Uterus (tissue), 4 donors: ENCODE measurements around the gene ZHX3. TPM values are rescaled to one million over a fixed set of nuclear protein-coding genes. Genes with fewer than 3 reads are reported as not detected.

ENCODE experiments used
- DNase-seq, 2 donors: peaks; one replicate each; pipeline ENCODE4 v3.0.0-alpha.2; 2019 to 2020
- H3K27ac ChIP-seq, 2 donors: fragments of 200-600 bp; sonication (generic); 1 replicate in 1 of 2; 2 replicates in 1 of 2; pipeline ENCODE4 v1.5.1; 2016 to 2018
- H3K27me3 ChIP-seq, 2 donors: fragments of 200-600 bp; sonication (generic); one replicate each; pipeline ENCODE4 v1.5.1; 2018 to 2019; ENCODE audit warnings: control low read depth in 1 of 2
- H3K36me3 ChIP-seq, 2 donors: fragments of 200-600 bp; sonication (generic); one replicate each; pipeline ENCODE4 v1.5.1; 2019; ENCODE audit warnings: control low read depth in 1 of 2
- H3K4me1 ChIP-seq, 2 donors: fragments of 200-600 bp; sonication (generic); one replicate each; pipeline ENCODE4 v1.5.1; 2018 to 2019; ENCODE audit warnings: control low read depth in 1 of 2
- H3K4me3 ChIP-seq, 2 donors: fragments of 200-600 bp; sonication (generic); 1 replicate in 1 of 2; 2 replicates in 1 of 2; pipeline ENCODE4 v1.5.1; 2018 to 2019; ENCODE audit warnings: mild to moderate bottlenecking in 1 of 2
- H3K9me3 ChIP-seq, 2 donors: fragments of 200-600 bp; sonication (generic); one replicate each; pipeline ENCODE4 v1.5.1; 2019; ENCODE audit warnings: control low read depth in 1 of 2
- POLR2A ChIP-seq, 2 donors: fragments of 450-650 bp; IDR thresholded peaks; one replicate each; pipeline ENCODE4 v1.6.1; 2016; ENCODE audit warnings: antibody characterized with exemption in 2 of 2, mild to moderate bottlenecking in 1 of 2, moderate library complexity in 1 of 2
- intact Hi-C: fragments of 100-400 bp; cut with DNase I; formaldehyde crosslinking; loops from one replicate; pipeline ENCODE4 v1.15.1; 2023; ENCODE audit warnings: low total_unique reads
- total RNA-seq, 4 donors: library from RNA; depleted of rRNA in 3 of 4; stranded (reverse); fragments of >200 nt in 3 of 4; gene quantifications; one replicate each; pipeline versions ENCODE4 v1.1.0 to v1.2.4, GENCODE V29; 2014 to 2023
- TF ChIP-seq, protein P1 (sequence below), 4 experiments: fragments of 200-600 bp in 2 of 4; fragments of 450-650 bp in 2 of 4; sonication (generic) in 2 of 4; IDR thresholded peaks; one replicate each; pipeline ENCODE4 v1.5.1; 2016 to 2019; ENCODE audit warnings: antibody characterized with exemption in 4 of 4, mild to moderate bottlenecking in 2 of 4, moderate library complexity in 1 of 4
- donor health status: DM: yes; HTN: yes; CAD: no.

ZHX3 gene
- total RNA-seq, 4 donors from 2014 or later: 18.7 to 85.2 (median 25.0) TPM

DNA sequence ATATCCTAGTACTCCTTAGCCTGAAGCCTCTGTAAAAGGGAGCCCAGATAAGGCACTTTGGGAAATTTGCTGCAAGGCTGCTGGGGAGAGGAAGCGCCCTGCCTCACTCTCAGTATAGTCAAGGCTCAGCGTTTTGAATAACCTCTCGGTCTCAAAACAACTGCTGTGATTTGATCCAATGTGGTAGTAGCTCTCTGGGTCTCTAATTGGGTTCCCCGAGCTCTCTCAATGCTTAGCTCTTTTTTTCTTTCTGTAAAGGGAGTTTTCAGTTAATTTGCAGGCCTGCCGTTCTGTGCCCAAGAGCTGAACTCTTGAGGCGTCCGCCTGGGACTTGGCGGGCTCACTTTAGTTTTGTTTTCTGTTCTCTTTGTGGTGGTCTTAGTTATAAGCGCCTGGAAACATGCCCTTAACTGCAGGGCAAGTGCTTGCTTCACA, 41.2 kb downstream of the ZHX3 start:
- no peaks in the 10 kb centered on the region for H3K4me1 ChIP-seq
- H3K4me3 ChIP-seq: no peak overlapping the region
- peak overlapping the region; percentile 34 for H3K27ac ChIP-seq
- no peaks in the 10 kb centered on the region for H3K36me3 ChIP-seq
- TF ChIP-seq, protein P1, sequence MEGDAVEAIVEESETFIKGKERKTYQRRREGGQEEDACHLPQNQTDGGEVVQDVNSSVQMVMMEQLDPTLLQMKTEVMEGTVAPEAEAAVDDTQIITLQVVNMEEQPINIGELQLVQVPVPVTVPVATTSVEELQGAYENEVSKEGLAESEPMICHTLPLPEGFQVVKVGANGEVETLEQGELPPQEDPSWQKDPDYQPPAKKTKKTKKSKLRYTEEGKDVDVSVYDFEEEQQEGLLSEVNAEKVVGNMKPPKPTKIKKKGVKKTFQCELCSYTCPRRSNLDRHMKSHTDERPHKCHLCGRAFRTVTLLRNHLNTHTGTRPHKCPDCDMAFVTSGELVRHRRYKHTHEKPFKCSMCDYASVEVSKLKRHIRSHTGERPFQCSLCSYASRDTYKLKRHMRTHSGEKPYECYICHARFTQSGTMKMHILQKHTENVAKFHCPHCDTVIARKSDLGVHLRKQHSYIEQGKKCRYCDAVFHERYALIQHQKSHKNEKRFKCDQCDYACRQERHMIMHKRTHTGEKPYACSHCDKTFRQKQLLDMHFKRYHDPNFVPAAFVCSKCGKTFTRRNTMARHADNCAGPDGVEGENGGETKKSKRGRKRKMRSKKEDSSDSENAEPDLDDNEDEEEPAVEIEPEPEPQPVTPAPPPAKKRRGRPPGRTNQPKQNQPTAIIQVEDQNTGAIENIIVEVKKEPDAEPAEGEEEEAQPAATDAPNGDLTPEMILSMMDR (IDR thresholded peaks at IDR 0.05): no peak
- TF ChIP-seq POLR2A (IDR thresholded peaks at IDR 0.05): no peak
- intact Hi-C loops: no loop called here
- no peaks in the 10 kb centered on the region for H3K27me3 ChIP-seq
- DNase-seq: no peak
- no peaks in the 10 kb centered on the region for H3K9me3 ChIP-seq

DNA sequence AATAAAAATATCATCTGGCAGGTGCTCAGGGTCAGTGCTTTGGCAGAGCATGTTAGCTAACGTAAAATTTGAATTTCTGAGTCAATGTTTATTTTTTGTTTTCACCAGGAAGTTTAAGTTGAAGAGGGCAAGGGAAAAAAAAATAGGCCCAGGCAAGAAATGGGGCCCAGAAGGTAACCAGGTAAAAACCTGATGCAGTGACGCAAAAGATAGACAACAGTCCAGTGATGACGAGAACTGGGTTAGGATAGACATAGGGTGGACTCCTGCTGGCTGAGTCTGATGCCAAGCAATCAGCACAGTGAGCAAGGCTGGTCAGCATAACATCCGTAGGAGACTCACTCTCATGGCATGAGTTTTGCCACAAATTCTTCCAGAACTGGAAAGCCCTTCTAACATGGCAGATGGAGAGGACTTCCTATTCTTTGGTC, 42.2 kb downstream of the ZHX3 start:
- H3K27ac ChIP-seq: no peak overlapping the region
- H3K4me1 ChIP-seq: no peaks in the 10 kb centered on the region
- TF ChIP-seq, protein P1 (IDR thresholded peaks at IDR 0.05): no peak
- no peak for TF ChIP-seq POLR2A (IDR thresholded peaks at IDR 0.05)
- no peak for DNase-seq
- no peaks in the 10 kb centered on the region for H3K27me3 ChIP-seq
- intact Hi-C loops: no loop called here
- no peaks in the 10 kb centered on the region for H3K36me3 ChIP-seq
- no peak overlapping the region for H3K4me3 ChIP-seq
- H3K9me3 ChIP-seq: no peaks in the 10 kb centered on the region

DNA sequence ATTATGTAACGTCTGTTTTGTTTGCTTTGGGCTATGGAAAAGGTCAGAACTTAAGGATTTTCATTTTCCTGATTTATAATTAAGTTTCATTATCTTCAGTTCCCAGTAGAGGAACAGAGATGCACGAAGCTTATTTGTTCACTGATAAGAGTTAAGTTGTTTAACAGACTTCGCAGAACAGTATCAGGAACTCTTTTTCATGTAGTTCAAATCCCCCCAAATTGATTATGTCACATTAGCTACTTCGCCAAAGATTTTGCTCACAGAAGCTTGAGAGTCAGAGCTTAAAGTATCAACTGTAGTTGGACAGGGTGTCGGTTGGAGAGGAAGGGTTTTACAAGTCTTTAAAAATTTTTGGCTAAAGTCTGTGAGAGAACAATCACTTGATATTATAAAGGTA, 43.4 kb downstream of the ZHX3 start:
- TF ChIP-seq, protein P1 (IDR thresholded peaks at IDR 0.05): no peak
- no peak for TF ChIP-seq POLR2A (IDR thresholded peaks at IDR 0.05)
- Histone ChIP-seq H3K36me3 (no peaks in the 10 kb centered on the region), H3K4me3 (no peak overlapping the region), H3K4me1 (no peaks in the 10 kb centered on the region), H3K27me3 (no peaks in the 10 kb centered on the region), H3K9me3 (no peaks in the 10 kb centered on the region), H3K27ac (no peak overlapping the region)
- no peak for DNase-seq
- intact Hi-C loops: no loop called here

DNA sequence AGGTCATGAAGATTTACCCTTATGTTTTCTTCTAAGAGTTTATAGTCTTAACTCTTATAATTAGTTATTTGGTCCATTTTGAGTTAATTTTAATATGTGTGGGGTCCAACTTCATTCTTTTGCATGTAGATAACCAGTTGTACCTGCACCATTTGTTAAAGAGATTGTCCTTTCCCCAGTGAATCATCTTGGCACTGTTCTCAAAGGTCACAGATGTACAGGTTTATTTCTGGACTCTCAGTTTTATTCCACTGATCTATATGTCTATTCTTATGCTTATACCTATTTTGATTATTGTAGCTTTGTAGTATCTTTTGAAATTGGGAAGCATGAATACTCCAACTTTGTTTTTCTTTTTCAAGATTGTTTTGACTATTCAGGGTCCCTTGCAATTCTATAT, 44.1 kb downstream of the ZHX3 start:
- no peaks in the 10 kb centered on the region for H3K9me3 ChIP-seq
- no peak overlapping the region for H3K27ac ChIP-seq
- intact Hi-C loops: no loop called here
- H3K4me3 ChIP-seq: no peak overlapping the region
- TF ChIP-seq, protein P1 (IDR thresholded peaks at IDR 0.05): no peak
- no peak for TF ChIP-seq POLR2A (IDR thresholded peaks at IDR 0.05)
- no peaks in the 10 kb centered on the region for H3K27me3 ChIP-seq
- no peaks in the 10 kb centered on the region for H3K36me3 ChIP-seq
- DNase-seq: no peak
- H3K4me1 ChIP-seq: no peaks in the 10 kb centered on the region

DNA sequence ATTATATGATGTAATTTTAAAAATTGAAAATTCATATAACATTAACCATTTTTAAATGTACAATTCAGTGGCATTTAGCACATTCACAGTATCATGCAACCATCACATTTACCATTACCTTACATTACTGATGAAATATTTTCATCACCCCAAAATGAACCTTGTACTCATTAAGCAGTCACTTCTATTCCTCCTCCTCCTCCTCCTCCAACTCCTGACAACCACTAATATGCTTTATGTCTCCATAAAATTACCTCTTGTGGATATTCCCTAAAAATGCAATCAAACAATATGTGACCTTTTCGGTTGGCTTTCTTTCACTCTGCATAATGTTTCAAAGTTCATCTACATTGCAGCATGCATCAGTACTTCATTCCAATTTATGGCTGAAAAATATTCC, 45.2 kb downstream of the ZHX3 start:
- Histone ChIP-seq H3K4me1 (no peaks in the 10 kb centered on the region), H3K9me3 (no peaks in the 10 kb centered on the region), H3K27ac (no peak overlapping the region), H3K36me3 (no peaks in the 10 kb centered on the region), H3K27me3 (no peaks in the 10 kb centered on the region), H3K4me3 (no peak overlapping the region)
- intact Hi-C loops: no loop called here
- DNase-seq: no peak
- TF ChIP-seq POLR2A (IDR thresholded peaks at IDR 0.05): no peak
- TF ChIP-seq, protein P1 (IDR thresholded peaks at IDR 0.05): no peak
